HG02588 (cell line): Measurements from ENCODE around the gene USP28.
A peak's percentile ranks its signal among the peaks of the same experiment; 100 is the strongest.
"Not testable (repeated sequence)": the region's sequence is repeated elsewhere in the genome, so short reads cannot be mapped to it uniquely, and the experiment has no call there.

ENCODE experiments used
- ATAC-seq: cut with Tn5 transposase; IDR thresholded peaks from one replicate; pipeline ENCODE4 v1.9.1; 2021; ENCODE audit warnings: mild to moderate bottlenecking, moderate library complexity; ENCODE audit not compliant: unreplicated experiment

USP28 gene

DNA sequence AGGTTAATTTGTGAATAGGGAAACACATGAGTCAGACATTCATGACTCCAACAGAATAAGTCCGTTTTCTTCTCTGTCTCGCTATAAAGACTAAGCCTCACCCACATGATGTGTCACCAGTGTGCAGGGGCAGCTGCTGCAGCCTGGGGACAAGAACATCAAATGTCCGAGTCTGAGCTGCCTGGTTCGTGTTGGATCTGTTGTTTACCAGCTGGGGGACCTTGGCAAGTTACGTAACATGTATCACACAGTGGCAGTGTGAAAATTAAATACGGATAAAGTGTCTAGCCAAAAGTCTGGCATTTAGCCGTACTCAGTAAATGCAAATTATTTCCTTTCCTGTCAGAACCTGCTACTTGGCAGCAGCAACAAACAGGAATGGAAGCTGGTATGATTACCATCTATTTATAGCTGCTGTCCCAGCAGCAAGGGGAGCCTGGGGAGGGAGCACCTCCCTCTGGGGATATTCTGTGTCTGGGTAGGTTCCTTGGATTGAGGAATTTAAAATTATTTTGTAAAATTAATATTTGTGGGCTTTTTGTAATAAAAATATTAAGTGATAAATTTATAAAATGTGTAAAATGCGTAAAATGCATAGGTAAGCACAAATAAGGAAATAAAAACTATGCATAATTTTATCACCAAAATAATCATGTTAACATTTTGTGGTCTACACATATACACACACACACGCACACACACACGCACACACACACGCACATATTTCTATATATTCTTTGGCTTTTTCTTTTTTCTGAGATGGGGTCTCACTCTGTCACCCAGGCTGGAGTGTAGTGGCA lies 97.1 kb downstream of the USP28 start:
- ATAC-seq: no peak

DNA sequence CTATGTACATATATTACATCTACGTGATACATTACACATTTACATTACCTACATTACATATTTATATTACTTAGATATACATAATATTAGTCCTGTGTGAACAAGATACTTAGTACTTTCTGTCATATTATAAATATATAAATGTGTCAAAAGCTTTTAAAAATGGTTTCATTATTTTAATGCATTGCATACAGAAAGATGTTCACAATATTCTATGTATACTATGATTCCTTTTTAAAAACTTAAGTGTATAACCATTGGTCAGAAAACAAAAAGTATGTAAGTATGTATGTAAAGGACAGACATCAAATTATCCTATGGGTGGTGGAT lies 101.2 kb downstream of the USP28 start:
- no peak for ATAC-seq

DNA sequence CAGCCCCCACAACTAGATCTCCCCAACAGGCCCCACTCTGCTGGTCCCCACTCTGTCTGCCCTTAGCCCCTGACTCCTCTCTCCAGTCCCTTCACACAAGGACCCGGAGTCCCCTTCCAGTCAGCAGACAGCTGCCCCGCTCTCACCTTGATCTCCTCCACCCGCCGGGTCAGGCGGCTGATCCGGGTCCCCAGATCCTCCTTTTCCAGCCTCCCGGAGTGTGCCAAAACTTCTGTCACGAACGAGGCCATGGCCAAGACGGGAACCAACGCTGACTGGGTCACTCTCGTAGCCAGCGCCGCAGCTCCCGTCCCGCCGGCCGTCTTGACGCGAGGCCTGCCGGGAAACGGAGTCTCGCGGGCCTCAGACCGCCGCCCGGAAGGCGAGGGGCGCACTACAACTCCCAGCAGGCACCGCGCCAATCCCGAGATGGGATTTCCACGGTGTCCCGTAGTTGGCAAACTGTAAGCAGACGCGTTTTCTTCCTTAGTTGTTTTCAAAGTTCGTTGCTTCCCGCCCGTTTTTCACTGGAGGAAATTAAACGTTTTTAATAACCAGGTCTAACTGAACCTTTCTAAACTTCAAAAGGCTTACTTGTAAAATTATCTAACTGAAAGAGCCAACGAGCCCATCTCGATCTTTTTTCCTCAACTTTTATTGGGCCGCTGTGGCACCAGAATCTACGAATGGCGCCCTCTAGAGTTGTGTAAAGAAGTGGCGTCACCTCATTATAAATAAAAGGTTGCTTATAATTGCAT lies 101.8 kb downstream of the USP28 start, which contains the start of gene ZW10:
Gene ZW10, minus strand, starts transcription at position 277 of the 758 bp plus-strand sequence. Its CDS starts 26 bp downstream, at position 251.
- ATAC-seq: peak; percentile 98

DNA sequence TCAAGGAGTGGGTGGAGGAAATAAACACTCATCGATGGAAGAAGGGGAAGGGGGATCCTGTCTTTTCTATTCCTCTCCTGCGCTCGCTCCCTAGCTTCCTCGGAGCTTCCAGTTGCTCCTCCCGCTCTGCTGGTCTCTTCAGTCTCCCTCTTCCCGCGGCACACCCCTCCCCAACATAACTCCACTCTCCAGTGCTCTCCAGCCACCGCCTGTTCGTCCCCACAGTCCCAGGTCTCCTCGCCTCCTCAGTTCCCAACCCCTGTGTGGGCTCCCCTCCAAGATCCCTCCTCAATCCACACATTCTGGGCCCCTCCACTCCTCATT lies 102.3 kb downstream of the USP28 start:
- ATAC-seq: peak; percentile 1

DNA sequence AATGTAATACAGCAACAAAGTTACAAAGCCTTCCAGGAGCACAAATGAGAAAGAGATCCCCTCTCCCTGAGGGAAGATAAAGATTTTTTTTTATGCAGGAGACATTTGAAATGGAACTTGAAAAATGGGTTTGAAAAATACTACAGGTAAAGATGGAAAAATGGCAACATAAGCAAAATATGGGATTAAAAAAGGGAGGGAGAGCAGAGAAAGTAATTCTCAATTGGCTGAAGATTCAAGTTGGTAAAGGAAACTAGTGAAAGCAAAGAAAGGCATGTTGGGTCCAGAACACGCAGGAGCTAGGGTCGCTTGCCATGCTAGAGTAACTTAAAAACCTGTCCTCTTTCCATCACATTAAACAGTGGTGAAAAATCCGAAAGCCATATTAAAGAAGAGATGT lies 103.4 kb downstream of the USP28 start:
- no peak for ATAC-seq

DNA sequence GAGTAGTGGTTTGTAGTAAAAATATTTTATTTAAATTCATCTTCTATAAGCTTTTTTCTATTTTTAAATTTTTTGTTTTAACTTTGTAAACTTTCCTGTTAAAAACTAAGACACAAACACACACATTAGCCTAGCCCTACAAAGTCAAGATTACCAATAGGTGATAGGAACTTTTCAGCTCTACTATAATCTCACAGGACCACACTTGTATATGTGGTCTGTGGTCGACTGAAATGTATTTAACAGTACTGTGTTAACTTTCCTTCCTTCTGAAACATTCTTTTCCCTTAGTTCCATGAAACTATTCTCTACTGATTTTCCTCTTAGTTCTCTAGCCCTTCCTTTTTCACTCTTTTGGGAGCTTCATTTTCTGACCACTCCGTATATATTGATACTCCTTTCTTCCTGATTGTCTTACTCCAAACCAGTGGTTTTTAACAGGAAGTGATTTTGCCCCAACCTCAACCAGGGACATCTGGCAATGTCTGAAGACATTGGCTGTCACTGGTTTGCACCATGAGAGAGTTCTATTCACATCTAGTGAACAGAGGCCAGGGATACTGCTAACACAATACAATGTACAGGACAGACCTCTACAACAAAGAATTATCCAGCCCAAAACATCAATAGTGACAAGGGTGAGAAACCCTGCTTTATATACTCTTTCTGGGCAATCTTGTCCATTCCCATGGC lies 110.7 kb downstream of the USP28 start:
- ATAC-seq: no peak

DNA sequence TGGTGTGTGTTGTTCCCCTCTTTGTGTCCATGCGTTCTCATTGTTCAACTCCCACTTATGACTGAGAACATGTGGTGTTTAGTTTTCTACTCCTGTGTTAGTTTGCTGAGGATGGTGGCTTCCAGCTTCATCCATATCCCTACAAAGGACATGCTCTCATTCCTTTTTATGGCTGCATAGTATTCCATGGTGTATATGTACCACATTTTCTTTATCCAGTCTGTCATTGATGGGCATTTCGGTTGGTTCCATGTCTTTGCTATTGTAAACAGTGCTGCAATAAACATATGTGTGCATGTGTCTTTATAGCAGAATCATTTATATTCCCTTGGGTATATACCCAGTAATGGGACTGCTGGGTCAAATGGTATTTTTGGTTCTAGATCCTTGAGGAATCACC lies 112.3 kb downstream of the USP28 start:
- ATAC-seq: not testable (repeated sequence)

DNA sequence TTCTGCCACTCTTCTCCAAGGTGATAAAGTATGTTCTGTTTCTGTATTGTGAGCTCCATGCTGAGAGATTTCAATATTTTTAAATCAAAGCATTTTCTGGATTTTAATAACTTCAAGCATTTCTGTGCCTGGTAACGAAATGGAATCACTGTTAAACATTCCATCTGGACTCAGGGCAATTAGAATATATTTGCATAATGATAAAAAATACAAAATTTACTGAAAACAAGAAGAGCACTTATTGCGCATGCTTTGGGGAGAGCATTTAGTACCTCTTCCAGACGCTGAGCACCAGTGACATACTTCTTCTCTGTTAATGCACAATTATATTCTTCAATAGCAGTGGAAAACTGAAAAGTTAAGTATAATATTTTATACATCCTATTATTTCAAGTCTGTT lies 115.1 kb downstream of the USP28 start:
- ATAC-seq: no peak

DNA sequence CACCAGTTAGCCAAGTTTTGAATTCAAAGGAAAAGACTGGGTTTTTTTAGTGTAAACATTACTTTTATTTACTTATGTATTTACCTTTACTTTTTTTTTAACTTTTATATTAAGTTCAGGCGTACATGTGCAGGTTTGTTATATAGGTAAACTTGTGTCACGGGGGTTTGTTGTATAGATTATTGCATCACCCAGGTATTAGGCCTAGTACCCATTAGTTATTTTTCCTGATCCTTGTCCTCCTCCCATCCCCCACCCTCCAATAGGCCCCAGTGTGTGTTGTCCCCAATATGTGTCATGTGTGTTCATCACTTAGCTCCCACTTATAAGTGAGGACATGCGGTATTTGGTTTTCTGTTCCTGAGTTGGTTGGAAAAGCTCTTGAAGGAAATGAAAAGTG lies 122.4 kb downstream of the USP28 start:
- no peak for ATAC-seq
